ENCODE data around the gene ANKIB1. TPM values are rescaled to one million over a fixed set of nuclear protein-coding genes. Genes with fewer than 3 reads are reported as not detected.

Gene ANKIB1
- total RNA-seq, 2 donors from 2014 or later = 25.0 to 32.7 TPM

DNA sequence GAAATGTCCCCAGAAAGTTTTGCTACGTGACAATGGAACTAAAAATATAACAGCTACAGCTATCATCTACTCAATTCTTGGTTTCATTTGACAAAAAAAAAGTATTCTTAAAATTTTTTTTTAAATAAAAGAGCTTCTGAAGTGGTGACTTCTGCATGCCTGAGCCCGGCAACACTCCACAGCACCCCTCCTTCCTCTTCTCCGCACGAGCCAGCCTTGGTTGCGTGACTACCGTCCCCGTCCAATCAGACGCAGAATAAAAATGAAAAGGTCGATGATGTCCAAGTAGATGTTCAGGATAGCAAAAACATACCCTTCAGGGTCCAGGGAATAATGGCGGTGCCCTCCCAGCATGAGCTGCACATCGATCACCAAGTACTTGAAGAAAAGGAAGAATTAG is 167.0 kb downstream of the ANKIB1 start:
- TF ChIP-seq, protein P1, sequence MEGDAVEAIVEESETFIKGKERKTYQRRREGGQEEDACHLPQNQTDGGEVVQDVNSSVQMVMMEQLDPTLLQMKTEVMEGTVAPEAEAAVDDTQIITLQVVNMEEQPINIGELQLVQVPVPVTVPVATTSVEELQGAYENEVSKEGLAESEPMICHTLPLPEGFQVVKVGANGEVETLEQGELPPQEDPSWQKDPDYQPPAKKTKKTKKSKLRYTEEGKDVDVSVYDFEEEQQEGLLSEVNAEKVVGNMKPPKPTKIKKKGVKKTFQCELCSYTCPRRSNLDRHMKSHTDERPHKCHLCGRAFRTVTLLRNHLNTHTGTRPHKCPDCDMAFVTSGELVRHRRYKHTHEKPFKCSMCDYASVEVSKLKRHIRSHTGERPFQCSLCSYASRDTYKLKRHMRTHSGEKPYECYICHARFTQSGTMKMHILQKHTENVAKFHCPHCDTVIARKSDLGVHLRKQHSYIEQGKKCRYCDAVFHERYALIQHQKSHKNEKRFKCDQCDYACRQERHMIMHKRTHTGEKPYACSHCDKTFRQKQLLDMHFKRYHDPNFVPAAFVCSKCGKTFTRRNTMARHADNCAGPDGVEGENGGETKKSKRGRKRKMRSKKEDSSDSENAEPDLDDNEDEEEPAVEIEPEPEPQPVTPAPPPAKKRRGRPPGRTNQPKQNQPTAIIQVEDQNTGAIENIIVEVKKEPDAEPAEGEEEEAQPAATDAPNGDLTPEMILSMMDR (IDR thresholded peaks at IDR 0.05) = no peak
- Histone ChIP-seq H3K36me3 (no peaks in the 10 kb centered on the region), H3K4me3 (no peak overlapping the region), H3K27ac (no peak overlapping the region), H3K4me1 (no peaks in the 10 kb centered on the region), H3K9me3 (no peaks in the 10 kb centered on the region), H3K27me3 (no peaks in the 10 kb centered on the region)
- no peak for DNase-seq (ENCODE audit: low spot score)

- H3K4me1 ChIP-seq = no peaks in the 10 kb centered on the region
- H3K27me3 ChIP-seq = no peaks in the 10 kb centered on the region
- H3K4me3 ChIP-seq = no peak overlapping the region
- TF ChIP-seq, protein P1 (IDR thresholded peaks at IDR 0.05) = no peak
- no peak overlapping the region for H3K27ac ChIP-seq
- DNase-seq (ENCODE audit: low spot score) = no peak
- H3K9me3 ChIP-seq = no peaks in the 10 kb centered on the region
- H3K36me3 ChIP-seq = no peaks in the 10 kb centered on the region
Measured at GRCh38 chr7:92413550-92413949, 167.8 kb downstream of the ANKIB1 start.

GRCh38 chr7:92415225-92415624 is 169.5 kb downstream of the ANKIB1 start:
- Histone ChIP-seq H3K4me3 (no peak overlapping the region), H3K4me1 (no peaks in the 10 kb centered on the region), H3K9me3 (no peaks in the 10 kb centered on the region), H3K27me3 (no peaks in the 10 kb centered on the region), H3K36me3 (no peaks in the 10 kb centered on the region), H3K27ac (no peak overlapping the region)
- TF ChIP-seq, protein P1 (IDR thresholded peaks at IDR 0.05) = no peak
- no peak for DNase-seq (ENCODE audit: low spot score)

DNA sequence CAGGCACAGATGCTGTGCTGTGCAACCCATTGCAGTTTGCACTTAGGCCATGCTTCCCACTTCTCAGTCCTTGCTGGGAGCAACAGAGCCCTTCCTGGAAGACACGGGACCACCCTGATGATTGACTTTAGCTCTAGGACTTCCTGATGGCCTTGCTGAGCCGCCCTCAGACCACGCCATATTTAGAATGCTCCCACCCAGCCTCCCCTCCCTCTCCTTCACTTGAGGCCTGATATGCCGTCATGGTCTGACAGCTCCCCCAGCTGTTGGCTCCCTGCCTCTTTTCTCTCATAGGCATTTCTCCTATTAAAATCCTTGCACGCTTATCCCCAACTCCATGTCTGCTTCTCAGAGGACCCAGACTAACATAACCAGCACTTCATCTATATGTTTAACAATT is 172.1 kb downstream of the ANKIB1 start:
- H3K36me3 ChIP-seq = no peaks in the 10 kb centered on the region
- TF ChIP-seq, protein P1 (IDR thresholded peaks at IDR 0.05) = no peak
- H3K27me3 ChIP-seq = no peaks in the 10 kb centered on the region
- no peak overlapping the region for H3K4me3 ChIP-seq
- H3K4me1 ChIP-seq = no peaks in the 10 kb centered on the region
- H3K27ac ChIP-seq = no peak overlapping the region
- DNase-seq (ENCODE audit: low spot score) = no peak
- no peaks in the 10 kb centered on the region for H3K9me3 ChIP-seq

DNA sequence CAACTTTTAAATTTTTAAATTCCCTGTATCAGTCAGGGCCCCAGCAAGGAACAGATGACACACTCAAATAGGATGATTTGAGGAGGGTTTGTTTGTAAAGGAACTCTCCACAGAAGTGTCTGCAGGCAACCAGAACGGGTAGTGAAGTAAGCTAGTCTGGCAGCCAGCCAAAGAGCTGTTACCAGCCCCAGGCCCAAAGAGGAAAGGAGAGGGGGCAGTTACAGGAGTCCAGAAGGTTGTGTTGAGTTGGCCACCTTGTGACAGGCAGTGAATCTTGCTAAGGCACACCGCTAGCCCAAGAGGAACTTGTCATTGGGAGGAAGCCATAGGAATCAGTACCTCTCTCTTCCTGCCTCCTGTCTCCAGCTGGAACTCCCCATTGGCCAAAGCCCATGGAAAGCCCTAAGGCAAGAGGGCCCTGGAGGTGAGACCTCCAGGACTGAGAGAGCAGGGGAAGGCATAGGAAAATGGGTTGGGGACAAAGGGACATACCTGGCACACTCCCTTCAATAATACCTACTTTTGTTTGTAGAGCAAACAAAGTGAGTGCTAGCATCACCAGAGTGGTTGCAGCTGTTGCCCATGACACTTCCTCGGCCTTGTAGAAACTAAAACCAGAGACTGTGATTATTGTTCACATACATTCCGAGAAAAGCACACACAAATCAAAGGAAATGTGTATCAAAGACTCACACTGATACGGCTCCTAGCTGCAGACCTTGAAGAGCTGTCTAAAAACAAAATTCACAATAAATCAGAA is 176.1 kb downstream of the ANKIB1 start:
- Histone ChIP-seq H3K36me3 (no peaks in the 10 kb centered on the region), H3K9me3 (no peaks in the 10 kb centered on the region), H3K27ac (no peak overlapping the region), H3K27me3 (no peaks in the 10 kb centered on the region), H3K4me3 (no peak overlapping the region), H3K4me1 (peaks cover 0 to 4% of the 10 kb centered on the region in 2 donors)
- no peak for DNase-seq (ENCODE audit: low spot score)
- TF ChIP-seq, protein P1 (IDR thresholded peaks at IDR 0.05) = no peak

DNA sequence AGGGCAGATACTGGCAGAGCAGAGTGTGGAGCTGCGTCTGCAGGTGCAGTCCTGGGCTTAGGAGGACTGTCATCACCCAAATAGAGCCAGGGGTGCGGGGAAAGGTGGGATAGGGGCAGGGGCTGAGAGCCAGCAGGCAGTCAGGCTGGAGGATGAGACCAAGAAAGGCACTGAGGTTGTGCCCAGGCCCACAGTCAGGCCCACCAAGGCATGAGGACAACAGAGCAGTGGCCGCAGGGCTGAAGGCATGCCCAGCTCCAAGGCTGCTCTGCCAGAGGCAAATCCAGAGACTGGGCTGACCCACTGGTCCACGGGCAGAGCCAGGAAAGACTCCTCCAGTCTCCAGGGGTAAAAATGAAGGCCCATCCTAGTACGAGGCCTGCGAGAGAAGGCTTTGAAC is 177.2 kb downstream of the ANKIB1 start:
- peaks cover 0 to 4% of the 10 kb centered on the region in 2 donors for H3K4me1 ChIP-seq
- no peak overlapping the region for H3K4me3 ChIP-seq
- no peaks in the 10 kb centered on the region for H3K9me3 ChIP-seq
- no peaks in the 10 kb centered on the region for H3K27me3 ChIP-seq
- TF ChIP-seq, protein P1 (IDR thresholded peaks at IDR 0.05) = no peak
- no peak for DNase-seq (ENCODE audit: low spot score)
- no peak overlapping the region for H3K27ac ChIP-seq
- no peaks in the 10 kb centered on the region for H3K36me3 ChIP-seq

Measured in right atrium auricular region (tissue), 2 donors.